GM21576 (cell line): ENCODE measurements around the gene PHC3.
"Not testable (repeated sequence)": the region's sequence is repeated elsewhere in the genome, so short reads cannot be mapped to it uniquely, and the experiment has no call there.

Source experiments
- ATAC-seq: cut with Tn5 transposase; IDR thresholded peaks from one replicate; pipeline ENCODE4 v1.9.1; 2021; ENCODE audit warnings: mild to moderate bottlenecking, moderate library complexity; ENCODE audit not compliant: unreplicated experiment

PHC3 gene

GRCh38 chr3:170130532-170130931 lies 51.0 kb downstream of the PHC3 start:
- ATAC-seq: no peak

GRCh38 chr3:170128977-170129431 lies 52.5 kb downstream of the PHC3 start:
- ATAC-seq: peak; percentile 40

- peak; percentile 88 for ATAC-seq
Observed at GRCh38 chr3:170128259-170128976, 53.1 kb downstream of the PHC3 start.

GRCh38 chr3:170117134-170117533 lies 64.4 kb downstream of the PHC3 start:
- ATAC-seq: no peak

- ATAC-seq: not testable (repeated sequence)
Observed at GRCh38 chr3:170114165-170114564, 67.4 kb downstream of the PHC3 start.

GRCh38 chr3:170111147-170111771 lies 70.3 kb downstream of the PHC3 start:
- ATAC-seq: no peak

GRCh38 chr3:170109579-170110293 lies 71.8 kb downstream of the PHC3 start:
- ATAC-seq: no peak

GRCh38 chr3:170108955-170109354 lies 72.6 kb downstream of the PHC3 start:
- ATAC-seq: no peak

- no peak for ATAC-seq
Observed at GRCh38 chr3:170107941-170108340, 73.6 kb downstream of the PHC3 start.

- ATAC-seq: no peak
Observed at GRCh38 chr3:170102431-170102830, 79.1 kb downstream of the PHC3 start.

GRCh38 chr3:170100944-170101343 lies 80.6 kb downstream of the PHC3 start:
- ATAC-seq: no peak

GRCh38 chr3:170098753-170099152 lies 82.8 kb downstream of the PHC3 start:
- ATAC-seq: no peak

GRCh38 chr3:170096342-170096741 lies 85.2 kb downstream of the PHC3 start:
- ATAC-seq: no peak

GRCh38 chr3:170095771-170096170 lies 85.8 kb downstream of the PHC3 start:
- ATAC-seq: no peak

- ATAC-seq: no peak
Observed at GRCh38 chr3:170092907-170093306, 88.6 kb downstream of the PHC3 start.

GRCh38 chr3:170090601-170090981 lies 90.9 kb downstream of the PHC3 start:
- no peak for ATAC-seq

- ATAC-seq: no peak
Observed at GRCh38 chr3:170089862-170090600, 91.5 kb downstream of the PHC3 start.

GRCh38 chr3:170085396-170085795 lies 96.1 kb downstream of the PHC3 start:
- no peak for ATAC-seq

GRCh38 chr3:170083343-170083742 lies 98.2 kb downstream of the PHC3 start:
- ATAC-seq: no peak

GRCh38 chr3:170081079-170081741 lies 100.3 kb downstream of the PHC3 start:
- ATAC-seq: no peak

- ATAC-seq: no peak
Observed at GRCh38 chr3:170080605-170081004, 100.9 kb downstream of the PHC3 start.
